Globus pallidus (tissue), 1 donor: Measurements from ENCODE around the gene SLC22A14.
A peak's percentile ranks its signal among the peaks of the same experiment; 100 is the strongest.
"Not testable (repeated sequence)": the region's sequence is repeated elsewhere in the genome, so short reads cannot be mapped to it uniquely, and the experiment has no call there.

Experiments used
- DNase-seq: peaks from one replicate; pipeline ENCODE4 v3.0.0-alpha.2; 2015; ENCODE audit warnings: low spot score

SLC22A14 gene, protein sequence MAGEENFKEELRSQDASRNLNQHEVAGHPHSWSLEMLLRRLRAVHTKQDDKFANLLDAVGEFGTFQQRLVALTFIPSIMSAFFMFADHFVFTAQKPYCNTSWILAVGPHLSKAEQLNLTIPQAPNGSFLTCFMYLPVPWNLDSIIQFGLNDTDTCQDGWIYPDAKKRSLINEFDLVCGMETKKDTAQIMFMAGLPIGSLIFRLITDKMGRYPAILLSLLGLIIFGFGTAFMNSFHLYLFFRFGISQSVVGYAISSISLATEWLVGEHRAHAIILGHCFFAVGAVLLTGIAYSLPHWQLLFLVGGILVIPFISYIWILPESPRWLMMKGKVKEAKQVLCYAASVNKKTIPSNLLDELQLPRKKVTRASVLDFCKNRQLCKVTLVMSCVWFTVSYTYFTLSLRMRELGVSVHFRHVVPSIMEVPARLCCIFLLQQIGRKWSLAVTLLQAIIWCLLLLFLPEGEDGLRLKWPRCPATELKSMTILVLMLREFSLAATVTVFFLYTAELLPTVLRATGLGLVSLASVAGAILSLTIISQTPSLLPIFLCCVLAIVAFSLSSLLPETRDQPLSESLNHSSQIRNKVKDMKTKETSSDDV

DNA sequence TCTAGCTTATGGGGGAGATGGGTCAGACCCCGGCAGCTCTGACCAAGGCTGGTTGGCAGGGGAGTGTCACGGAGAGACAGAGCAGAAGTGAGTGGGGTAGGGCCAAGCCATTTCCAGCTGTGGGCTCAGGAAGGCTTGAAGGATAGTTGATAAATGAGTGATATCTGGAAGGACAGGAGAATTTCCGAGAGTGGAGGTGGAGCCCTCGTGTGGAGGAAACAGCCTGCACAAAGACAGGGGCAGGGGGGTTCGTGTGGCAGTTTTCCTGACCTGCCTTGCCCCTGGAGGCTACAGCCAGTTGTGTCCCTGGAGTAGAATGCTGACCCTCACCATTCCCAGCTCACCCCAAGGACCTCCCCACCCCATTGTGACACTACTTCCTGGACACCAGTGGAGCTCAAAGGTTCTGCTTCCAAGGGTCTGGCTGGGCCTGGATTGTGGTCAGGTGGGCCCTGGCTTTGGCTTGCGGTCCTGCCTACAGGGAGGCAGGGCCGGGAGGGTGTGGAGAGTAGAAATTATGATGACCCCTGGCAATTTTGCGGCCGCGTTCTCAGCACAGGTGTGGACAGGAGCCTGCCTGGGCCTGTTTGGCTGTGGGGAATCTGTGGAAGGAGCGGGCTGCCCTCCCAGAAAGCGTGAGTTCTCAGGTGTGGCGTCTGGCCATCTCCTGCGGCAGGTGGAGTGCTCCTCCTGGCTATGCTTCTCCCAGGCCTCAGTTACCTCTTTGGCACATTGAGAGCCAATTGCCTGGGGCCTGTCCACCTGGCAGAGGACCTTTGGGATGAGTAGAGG is at the start of gene SLC22A14:
Gene SLC22A14 (plus strand): TSS at position 400 of the 792 bp plus-strand sequence. CDS start 23,733 bp downstream, outside the sequence.
- DNase-seq, result no peak

DNA sequence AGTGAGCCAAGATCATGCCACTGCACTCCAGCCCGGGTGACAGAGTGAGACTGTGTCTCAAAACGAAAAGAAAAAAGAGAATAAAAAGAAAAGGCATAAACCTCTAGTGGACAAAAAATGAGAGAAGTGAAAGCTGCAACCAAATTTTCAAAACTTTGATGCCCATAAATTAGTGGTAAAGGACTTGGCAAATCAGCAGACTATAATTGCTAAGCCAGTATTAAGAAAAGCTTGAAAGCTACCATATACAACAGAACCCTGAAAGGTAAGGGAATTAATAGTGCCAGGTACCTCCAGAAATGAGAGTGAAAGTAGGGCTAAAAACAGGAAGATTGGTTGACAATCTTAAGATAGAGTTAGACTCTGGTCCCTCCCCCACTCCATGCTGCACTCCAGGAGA is 49.4 kb upstream of the SLC22A14 start:
- DNase-seq, result no peak

DNA sequence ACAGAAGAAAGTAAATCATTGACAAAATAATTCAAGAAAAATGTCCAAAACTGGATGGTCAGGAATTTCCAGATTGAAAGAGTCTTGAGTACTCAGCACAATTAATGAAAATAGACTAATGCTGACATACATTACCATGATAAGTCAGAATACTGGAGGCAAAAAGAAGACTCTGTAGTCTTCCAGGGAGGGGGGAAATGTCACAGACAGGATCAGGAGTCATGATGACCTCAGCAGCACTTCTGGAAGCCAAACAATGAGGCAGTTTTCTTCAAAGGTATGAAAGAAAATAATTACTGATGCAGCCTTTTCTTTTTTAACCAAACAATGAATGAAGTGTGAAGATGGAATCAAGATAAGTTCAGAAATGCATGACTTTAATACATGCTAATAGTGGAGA is 46.6 kb upstream of the SLC22A14 start:
- DNase-seq, result no peak

DNA sequence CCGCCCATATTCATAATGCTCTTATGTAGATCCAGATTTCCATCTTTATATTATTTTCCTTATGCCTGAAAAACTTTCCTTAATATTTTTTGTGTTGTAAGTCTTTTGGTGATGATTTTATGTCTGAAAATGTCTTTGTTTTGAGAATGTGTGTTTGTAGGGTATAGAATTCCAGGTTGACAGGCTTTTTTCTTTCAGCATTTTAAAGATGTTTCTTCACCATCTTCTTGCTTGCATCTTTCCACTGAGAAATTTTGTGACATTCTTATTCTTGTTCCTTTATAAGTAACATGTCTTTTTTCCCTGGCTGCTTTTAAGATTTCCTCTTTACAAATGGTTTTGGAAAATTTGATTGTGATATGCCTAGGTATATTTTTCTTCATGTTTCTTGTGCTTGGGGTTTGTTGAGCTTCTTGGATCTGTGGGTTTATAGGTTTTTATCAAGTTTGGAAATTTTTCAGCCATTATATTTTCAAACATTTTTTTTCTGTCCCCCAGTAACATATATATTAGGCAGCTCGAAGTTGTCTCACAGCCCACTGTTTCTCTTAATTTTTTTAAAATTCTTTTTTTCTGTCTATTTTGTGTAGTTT is 43.6 kb upstream of the SLC22A14 start:
- DNase-seq, result no peak

DNA sequence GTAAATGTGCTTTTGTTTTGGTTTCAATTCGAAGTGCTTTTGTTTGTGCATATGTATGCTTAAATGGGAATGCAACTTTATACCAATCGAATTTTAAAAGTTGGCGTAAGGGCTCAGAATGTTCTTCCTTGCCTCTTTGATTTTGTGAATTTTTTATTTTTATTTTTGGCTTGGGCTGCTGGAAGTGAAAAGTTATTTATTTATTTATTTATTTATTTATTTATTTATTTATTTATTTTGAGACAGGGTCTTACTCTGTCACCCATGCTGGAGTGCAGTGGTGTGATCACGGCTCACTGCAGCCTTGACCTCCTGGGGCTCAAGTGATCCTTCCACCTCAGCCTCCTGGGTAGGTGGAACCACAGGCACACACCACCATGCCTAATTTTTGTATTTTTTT is 39.3 kb upstream of the SLC22A14 start:
- not testable (repeated sequence) for DNase-seq

DNA sequence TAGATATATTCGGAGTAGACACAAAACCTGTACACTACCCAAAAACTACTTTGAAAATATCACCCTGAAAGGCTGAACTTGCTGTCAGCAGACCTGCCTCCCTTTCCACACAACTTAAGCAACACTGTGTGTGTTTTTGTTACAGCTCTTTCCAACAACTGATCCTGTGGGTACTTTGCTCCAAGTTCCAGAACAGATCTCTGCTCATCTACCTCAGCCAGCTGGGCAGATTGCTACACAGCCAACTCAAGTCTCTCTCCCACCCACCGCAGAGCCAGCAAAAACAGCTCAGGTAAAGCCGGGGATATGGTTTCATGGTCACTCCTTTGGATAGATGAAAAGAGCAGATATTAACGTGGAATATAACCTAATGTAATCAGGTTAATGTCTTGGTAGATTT is 36.2 kb upstream of the SLC22A14 start:
- DNase-seq, result no peak

DNA sequence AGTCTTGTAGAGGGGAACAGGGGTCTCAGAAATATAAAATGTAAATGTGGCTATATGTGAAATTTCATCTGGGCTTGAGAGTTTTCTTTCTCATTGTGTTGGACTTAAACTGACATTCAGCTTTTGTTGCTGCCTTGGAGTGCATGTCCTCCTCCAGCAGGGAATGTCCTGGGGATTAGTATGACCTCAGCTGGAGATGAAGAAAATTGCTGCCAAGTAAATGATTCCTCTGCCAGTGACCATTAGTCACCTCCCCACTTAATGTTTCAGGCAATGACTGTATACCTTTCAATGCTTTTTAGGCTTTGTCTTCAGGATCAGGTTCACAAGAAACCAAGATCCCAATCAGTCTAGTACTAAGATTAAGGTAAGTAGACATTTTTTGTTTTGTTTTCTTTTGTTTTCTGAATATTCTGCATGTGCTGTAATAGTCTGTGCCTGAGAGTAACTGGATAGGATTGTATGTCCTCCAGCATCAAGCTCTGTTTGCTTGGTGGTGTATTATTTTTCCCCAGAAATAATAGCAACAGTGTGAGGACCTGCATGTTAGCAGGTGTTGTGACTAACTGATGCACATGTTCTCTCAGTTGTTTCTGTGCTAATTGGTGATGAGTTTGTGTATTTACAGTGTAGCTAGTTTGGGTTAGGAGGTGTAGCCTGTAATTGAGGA is 34.6 kb upstream of the SLC22A14 start:
- peak; percentile 6 for DNase-seq

DNA sequence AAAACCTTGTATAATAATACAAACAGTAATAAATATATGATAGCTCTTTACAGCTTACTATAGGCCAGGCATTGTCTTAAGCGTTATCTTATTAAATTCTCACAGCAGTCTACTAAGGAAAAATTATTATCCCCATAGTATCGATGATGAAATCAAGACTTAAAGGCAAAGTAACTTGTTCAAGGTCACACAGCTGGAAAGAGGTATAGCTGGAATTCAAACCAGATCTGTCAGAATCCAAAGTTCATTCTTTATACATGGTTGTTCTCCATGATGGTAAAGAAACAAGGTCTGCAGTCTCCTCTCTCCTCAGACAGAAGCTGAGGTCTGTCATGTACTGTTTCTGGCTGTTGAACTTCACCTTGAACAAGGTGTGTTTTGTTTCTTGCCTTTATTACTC is 31.9 kb upstream of the SLC22A14 start:
- no peak for DNase-seq

DNA sequence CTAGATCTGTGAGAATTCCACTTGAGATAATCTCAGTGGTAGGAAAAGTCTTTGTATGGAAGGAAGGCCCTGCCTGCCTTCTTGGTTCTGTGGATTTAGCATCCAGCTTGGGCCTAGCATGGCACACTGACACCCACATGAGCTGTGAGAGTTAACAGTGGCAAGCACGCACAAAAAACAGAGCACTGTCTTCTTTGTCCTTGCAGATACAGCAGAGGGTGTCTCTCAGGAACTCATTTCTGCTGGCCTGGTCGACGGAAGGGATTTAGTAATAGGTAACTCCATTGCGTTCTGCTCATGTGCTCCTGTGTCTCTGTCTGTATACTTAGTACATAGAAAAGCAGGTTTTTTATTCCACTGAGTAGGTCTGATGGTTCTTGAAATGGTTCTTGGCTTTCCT is 30.9 kb upstream of the SLC22A14 start:
- DNase-seq, result no peak

DNA sequence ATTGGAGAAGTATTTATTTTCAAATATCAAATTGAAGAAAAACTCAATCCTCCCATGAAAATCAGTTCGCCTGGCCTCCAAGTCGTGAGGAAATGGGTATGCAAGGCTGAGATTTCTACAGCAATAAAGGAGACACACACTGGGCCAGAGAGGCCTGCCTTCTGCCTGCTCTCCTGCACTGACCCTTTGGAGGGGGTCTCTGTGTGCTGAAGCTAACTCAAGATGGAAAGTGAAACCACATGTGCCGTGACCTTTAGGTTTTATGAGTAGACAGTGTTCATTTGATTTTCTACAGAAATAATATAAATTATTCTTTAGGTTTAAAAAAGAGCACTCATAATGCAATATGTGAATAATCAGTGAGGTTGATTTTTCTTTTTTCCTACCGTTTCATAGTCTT is 28.4 kb upstream of the SLC22A14 start:
- no peak for DNase-seq

DNA sequence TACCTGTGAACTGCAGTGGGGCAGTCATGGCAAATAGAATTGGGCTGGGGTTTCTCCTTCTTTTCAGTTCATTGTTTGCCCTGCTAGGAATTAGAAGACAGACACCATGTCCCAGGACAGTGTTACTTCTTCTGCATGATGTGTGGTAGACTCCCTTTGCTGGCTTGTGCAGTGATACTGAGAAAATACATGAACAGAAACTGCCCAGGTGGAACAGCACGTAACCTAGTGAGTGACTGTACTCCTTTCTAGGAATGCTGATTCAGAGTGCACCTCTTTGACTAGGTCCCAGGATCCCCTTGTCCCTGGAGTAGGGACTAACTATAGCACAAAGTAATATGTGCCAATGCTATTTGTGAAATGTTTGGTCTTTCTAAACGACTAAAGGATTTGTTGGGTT is 27.2 kb upstream of the SLC22A14 start:
- DNase-seq, result no peak

DNA sequence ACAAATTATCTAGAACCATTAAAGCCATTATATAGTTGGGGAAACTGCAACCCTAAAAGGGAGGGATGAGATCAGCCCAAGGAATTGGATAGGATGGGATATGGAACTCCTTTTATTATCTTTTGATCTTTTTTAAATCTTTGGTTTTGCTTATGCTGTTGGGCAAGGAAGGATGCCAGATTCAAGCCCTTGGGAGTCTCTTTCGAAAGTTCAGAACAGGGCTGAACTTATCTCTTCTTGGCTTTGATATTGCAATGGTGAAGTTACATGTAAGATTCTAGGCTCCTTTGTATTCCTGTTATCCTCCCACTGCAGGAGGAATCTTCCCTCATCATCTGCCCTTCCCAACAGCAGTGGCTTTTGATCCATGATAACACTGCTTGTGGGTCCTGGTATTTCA is 26.5 kb upstream of the SLC22A14 start:
- no peak for DNase-seq

DNA sequence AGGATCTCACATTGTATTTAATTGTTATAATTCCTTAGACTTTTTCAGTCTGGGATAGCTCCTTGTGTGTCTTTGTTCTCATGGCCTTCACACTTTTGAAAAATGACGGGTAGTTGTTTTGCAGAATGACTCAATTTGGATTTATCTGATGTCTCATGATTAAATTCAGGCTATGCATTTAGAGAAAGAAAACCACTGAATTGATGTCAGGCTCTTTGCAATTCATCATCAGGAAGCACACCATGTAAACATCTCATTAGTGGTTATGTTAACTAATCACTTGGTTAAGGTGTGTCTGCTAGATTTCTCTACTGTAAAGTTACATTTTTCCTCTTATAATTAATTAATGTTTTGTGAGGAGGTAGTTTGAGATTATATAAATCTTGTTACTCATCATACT is 24.5 kb upstream of the SLC22A14 start:
- no peak for DNase-seq

DNA sequence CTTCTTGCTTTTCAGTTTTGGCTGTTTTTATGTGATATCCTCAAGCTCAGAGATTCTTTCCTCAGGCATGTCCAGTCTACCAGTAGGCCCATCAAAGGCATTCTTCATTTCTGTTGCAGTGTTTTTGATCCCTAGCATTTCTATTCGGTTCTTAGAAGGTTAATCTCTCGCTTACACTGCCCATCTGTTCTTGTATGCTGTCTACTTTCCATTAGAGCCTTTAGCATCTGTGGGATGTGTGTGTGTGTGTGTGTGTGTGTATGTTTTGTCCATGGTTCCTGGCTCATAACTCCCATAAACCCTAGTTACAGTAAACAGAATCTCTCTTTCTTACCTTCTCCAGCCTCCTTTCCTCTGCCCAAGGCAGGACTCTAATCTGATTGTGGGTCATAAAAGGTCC is 21.6 kb upstream of the SLC22A14 start:
- no peak for DNase-seq

DNA sequence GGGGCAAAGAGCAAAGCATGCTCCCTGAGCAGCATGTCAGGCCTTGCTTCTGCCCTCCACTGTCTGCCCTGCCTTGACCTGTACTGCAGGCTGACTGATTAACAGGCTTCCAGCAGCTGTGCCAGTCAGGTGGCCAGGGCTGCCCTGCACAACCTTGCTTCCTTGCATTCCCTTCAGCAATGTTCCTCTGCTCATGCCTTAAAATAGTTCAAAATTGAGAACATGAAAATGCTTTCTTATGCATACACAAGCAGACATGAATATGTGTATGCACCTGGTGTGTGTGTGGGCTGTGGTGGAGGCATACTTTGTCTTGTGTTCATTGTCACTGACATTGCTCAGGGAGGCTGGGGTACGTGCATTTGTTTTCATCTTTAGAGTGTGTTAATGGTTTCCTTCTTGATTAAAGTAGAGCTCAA is 17.7 kb upstream of the SLC22A14 start:
- DNase-seq, result no peak

DNA sequence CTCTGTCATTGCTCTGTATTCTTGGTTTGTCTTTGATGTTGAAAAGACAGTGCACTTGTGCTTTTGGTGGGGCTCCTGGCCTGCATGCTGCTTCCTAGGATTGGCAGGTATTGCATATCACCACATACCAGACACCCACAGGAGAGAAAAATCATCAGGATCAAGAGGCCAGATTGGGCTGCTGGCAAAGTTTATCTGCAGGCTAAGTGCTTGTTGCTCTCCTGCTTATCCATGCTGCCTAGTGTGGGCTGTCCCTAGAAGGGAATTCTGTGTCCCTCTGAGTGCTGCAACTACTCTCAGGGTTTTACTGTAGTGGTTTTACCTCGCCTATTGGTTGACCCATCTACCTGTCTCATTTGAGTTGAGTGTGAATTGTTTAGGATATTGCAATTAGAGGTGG is 17.3 kb upstream of the SLC22A14 start:
- DNase-seq, result no peak

DNA sequence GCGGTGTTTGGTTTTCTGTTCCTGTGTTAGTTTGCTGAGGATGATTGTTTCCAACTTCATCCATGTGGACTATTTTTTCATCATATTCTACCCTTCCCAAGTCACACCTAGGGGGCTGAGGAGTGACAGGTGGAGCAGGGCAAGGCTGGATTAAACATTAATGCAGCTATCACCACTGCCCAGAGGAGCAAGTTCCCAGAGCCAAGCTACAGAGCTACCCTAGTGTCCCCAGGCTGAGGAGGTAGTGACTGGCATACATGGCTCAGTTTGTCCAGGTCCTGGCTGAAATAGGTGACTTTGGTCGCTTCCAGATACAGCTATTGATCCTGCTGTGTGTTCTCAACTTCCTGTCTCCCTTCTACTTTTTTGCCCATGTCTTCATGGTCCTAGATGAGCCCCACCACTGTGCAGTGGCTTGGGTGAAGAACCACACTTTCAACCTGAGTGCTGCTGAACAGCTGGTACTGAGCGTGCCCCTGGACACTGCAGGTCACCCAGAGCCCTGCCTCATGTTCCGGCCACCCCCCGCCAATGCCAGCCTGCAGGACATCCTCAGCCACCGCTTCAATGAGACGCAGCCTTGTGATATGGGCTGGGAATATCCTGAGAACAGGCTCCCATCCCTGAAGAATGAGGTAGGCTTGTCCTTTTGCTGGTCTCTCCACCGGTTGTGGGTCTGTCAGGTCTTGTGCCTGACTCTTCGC is 16.3 kb upstream of the SLC22A14 start, which contains the start of gene SLC22A13:
Gene SLC22A13 (plus strand): TSS at position 209 of the 704 bp plus-strand sequence. CDS start 49 bp downstream, at position 258.
- no peak for DNase-seq

DNA sequence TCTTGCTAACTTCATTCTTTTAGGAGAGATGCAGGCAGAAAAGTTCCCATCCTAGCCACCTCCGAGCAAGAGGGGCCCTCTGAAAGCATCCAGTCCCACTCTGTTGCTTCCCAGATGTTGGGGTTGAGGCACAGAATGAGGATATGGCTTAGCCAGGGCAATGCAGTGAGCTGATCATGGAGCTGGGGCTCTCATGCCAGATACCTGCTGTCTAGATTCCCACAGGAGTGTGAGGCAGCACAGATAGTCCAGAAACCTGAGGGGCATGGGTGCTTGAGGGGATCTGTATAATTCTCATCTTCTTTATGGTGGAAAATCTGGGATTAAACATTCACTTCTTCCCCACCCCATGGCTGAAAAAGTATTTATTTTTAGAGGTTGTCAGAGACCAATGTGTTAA is 15.3 kb upstream of the SLC22A14 start:
- no peak for DNase-seq

DNA sequence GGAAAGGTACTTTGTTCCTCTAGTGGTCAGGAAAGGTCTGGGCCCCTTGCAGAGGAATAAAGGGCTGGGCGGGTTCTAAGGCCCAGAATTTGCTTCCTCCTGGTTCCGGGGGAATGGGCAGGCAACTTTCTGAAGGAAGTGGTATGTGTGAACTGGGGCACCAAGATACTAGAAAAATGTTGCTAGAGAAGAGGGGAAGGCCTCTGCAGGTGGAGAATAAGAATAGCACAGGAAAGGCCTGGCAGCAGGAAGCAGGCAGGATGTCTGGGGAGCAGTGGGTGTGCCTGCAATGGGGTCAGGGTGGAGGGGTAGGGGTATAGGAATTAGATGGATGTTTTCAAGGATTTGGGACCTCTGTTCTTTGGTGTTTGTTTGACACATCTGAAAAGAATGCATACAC is 14.4 kb upstream of the SLC22A14 start:
- no peak for DNase-seq

DNA sequence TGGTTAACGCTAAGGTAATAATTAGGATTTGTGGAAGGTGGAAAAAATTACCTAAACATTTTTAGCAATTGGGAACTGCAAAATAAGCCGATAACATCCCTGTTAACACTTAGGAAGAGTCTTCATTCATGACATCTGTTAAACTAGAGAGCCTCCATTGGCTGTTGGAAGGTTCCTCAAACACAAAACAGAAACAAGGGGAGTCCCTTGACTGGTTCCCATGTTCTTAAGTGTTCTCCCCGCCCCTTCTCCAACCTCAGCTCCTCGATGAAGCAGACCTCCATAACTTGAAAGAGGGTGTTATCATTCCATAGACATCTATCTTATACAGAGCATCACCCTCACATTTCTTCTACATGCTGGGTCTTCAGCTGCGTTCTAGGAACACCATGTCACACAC is 14.0 kb upstream of the SLC22A14 start:
- no peak for DNase-seq

DNA sequence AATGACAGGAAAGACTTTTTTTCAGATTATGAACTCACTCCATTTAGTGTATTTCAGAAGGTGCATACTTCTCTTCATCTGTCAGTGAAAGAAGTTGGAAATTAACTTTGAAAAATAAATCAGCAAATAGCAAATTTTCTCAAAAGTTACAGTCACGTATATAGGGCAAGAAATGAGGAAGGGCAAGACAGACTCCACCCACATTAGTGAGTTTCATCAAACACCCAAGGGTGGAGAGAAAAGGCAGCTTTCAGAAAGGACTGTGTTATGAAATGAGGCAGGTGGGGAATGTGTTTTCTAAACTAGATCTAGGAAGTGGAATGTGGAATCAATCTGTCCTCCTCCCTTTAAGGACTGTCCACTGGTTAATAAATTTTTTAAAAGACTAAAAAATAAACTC is 13.6 kb upstream of the SLC22A14 start:
- DNase-seq, result no peak
